NCI-H510A (cell line): ENCODE results near the gene BLOC1S4.
A peak's percentile ranks its signal among the peaks of the same experiment; 100 is the strongest.
"Not testable (repeated sequence)": the region's sequence is repeated elsewhere in the genome, so short reads cannot be mapped to it uniquely, and the experiment has no call there.

Experiments used
- DNase-seq: peaks from one replicate; lab custom pipeline; 2025; lab: John Stamatoyannopoulos, UW

Gene BLOC1S4

GRCh38 chr4:6742507-6742906 lies 26.5 kb downstream of the BLOC1S4 start:
- DNase-seq: no peak

GRCh38 chr4:6742989-6743388 lies 27.0 kb downstream of the BLOC1S4 start:
- DNase-seq: no peak

GRCh38 chr4:6746721-6747293 lies 30.8 kb downstream of the BLOC1S4 start:
- DNase-seq: no peak

- peak; percentile 42 for DNase-seq
These were observed 31.5 kb downstream of the BLOC1S4 start for GRCh38 chr4:6747294-6748051.

- no peak for DNase-seq
These were observed 32.3 kb downstream of the BLOC1S4 start for GRCh38 chr4:6748286-6748685.

- DNase-seq: peak; percentile 22
These were observed 33.6 kb downstream of the BLOC1S4 start for GRCh38 chr4:6749340-6750171.

GRCh38 chr4:6750286-6751221 lies 34.6 kb downstream of the BLOC1S4 start:
- peak; percentile 17 for DNase-seq

- no peak for DNase-seq
These were observed 35.9 kb downstream of the BLOC1S4 start for GRCh38 chr4:6751611-6752485.

- DNase-seq: no peak
These were observed 36.5 kb downstream of the BLOC1S4 start for GRCh38 chr4:6752486-6752829.

- no peak for DNase-seq
These were observed 37.2 kb downstream of the BLOC1S4 start for GRCh38 chr4:6753103-6753560.

GRCh38 chr4:6753891-6754290 lies 37.9 kb downstream of the BLOC1S4 start:
- DNase-seq: no peak

- DNase-seq: no peak
These were observed 38.6 kb downstream of the BLOC1S4 start for GRCh38 chr4:6754481-6755087.

GRCh38 chr4:6755088-6755753 lies 39.2 kb downstream of the BLOC1S4 start:
- no peak for DNase-seq

GRCh38 chr4:6756345-6756744 lies 40.4 kb downstream of the BLOC1S4 start:
- DNase-seq: not testable (repeated sequence)

- no peak for DNase-seq
These were observed 42.8 kb downstream of the BLOC1S4 start for GRCh38 chr4:6758728-6759127.

- DNase-seq: no peak
These were observed 44.9 kb downstream of the BLOC1S4 start for GRCh38 chr4:6760865-6761264.

- DNase-seq: no peak
These were observed 46.0 kb downstream of the BLOC1S4 start for GRCh38 chr4:6761649-6762615.

GRCh38 chr4:6763330-6763851 lies 47.4 kb downstream of the BLOC1S4 start:
- DNase-seq: no peak
